Measurements from ENCODE around the gene CPNE5. TPM values are rescaled to one million over a fixed set of nuclear protein-coding genes. Genes with fewer than 3 reads are reported as not detected.

Gene CPNE5
- total and polyA plus RNA-seq, 7 experiments from 2014 or later, result 0.09 to 5.1 (median 1.3) TPM; not detected in 1

- peaks cover 0 to 18% (median 0%) of the 10 kb centered on the region in 3 experiments for H3K9me3 ChIP-seq (ENCODE audit: control insufficient read depth in 2 of 3, low read length in 3 of 3)
- ATAC-seq, result no peak
- no peak overlapping the region for H3K27ac ChIP-seq (ENCODE audit: low read depth, low read length)
- peaks cover 0 to 23% (median 5%) of the 10 kb centered on the region in 11 donors for H3K9me3 Mint-ChIP-seq
- H3K27me3 ChIP-seq (ENCODE audit: control insufficient read depth in 2 of 2, insufficient read depth in 2 of 2, low read length in 2 of 2), result no peaks in the 10 kb centered on the region
- ChIA-PET POLR2A (no interaction called here), CTCF (interaction anchor here (1.5 kb wide), 1 partner anchor 8 kb away, joined by 3 read pairs; no protein-coding TSS in a partner anchor)
- peaks cover 14 to 34% of the 10 kb centered on the region in 2 donors for H3K4me1 ChIP-seq (ENCODE audit: control insufficient read depth in 2 of 2, insufficient read depth in 2 of 2, low read length in 2 of 2)
- peaks cover 0 to 23% (median 0%) of the 10 kb centered on the region in 5 donors for H3K36me3 Mint-ChIP-seq
- intact Hi-C loops (cut with micrococcal nuclease), result no loop called here
- peaks cover 10 to 49% (median 18%) of the 10 kb centered on the region in 7 donors for H3K4me1 Mint-ChIP-seq
- no peak overlapping the region for H3K4me3 ChIP-seq (ENCODE audit: low read length)
- H3K27ac Mint-ChIP-seq, result peak overlapping the region in 2 of 9 donors; percentile 21 to 58
- DNase-seq, result no peak
- H3K4me3 Mint-ChIP-seq, result no peak overlapping the region
- no peaks in the 10 kb centered on the region for H3K27me3 Mint-ChIP-seq
- H3K36me3 ChIP-seq (ENCODE audit: control insufficient read depth in 2 of 3, insufficient read depth in 3 of 3, low read length in 3 of 3), result no peaks in the 10 kb centered on the region
Measured at GRCh38 chr6:36751091-36751490, 88.2 kb downstream of the CPNE5 start.

- no peak overlapping the region for H3K4me3 Mint-ChIP-seq
- intact Hi-C loops (cut with micrococcal nuclease), result no loop called here
- H3K27ac Mint-ChIP-seq, result no peak overlapping the region
Measured at GRCh38 chr6:36749829-36750489, 89.3 kb downstream of the CPNE5 start.

GRCh38 chr6:36746251-36746650 lies 93.0 kb downstream of the CPNE5 start:
- H3K36me3 Mint-ChIP-seq, result peaks cover 0 to 21% (median 0%) of the 10 kb centered on the region in 5 donors
- DNase-seq (no peak), ATAC-seq (no peak)
- no peaks in the 10 kb centered on the region for H3K4me1 ChIP-seq (ENCODE audit: control insufficient read depth in 2 of 2, insufficient read depth in 2 of 2, low read length in 2 of 2)
- CTCF ChIA-PET, result interaction anchor here (0.7 to 0.8 kb wide), 2 partner anchors 13 to 15 kb away, joined by 3 to 5 read pairs; no protein-coding TSS in a partner anchor
- H3K9me3 Mint-ChIP-seq, result peaks cover 0 to 23% (median 5%) of the 10 kb centered on the region in 11 donors
- peaks cover 0 to 27% (median 0%) of the 10 kb centered on the region in 7 donors for H3K4me1 Mint-ChIP-seq
- H3K27me3 Mint-ChIP-seq, result no peaks in the 10 kb centered on the region
- peaks cover 0 to 18% (median 0%) of the 10 kb centered on the region in 3 experiments for H3K9me3 ChIP-seq (ENCODE audit: control insufficient read depth in 2 of 3, low read length in 3 of 3)
- no peak overlapping the region for H3K4me3 Mint-ChIP-seq
- no peak overlapping the region for H3K4me3 ChIP-seq (ENCODE audit: low read length)
- intact Hi-C loops (cut with micrococcal nuclease), result no loop called here
- no peak overlapping the region for H3K27ac ChIP-seq (ENCODE audit: low read depth, low read length)
- no peak overlapping the region for H3K27ac Mint-ChIP-seq
- H3K27me3 ChIP-seq (ENCODE audit: control insufficient read depth in 2 of 2, insufficient read depth in 2 of 2, low read length in 2 of 2), result no peaks in the 10 kb centered on the region
- H3K36me3 ChIP-seq (ENCODE audit: control insufficient read depth in 2 of 3, insufficient read depth in 3 of 3, low read length in 3 of 3), result no peaks in the 10 kb centered on the region
- POLR2A ChIA-PET, result no interaction called here

More at GRCh38 chr6:36749829-36750489, 89.3 kb downstream of the CPNE5 start:
- DNase-seq, result no peak
- no peak overlapping the region for H3K27ac ChIP-seq (ENCODE audit: low read depth, low read length)
- H3K9me3 ChIP-seq (ENCODE audit: control insufficient read depth in 2 of 3, low read length in 3 of 3), result peaks cover 0 to 18% (median 0%) of the 10 kb centered on the region in 3 experiments
- H3K4me3 ChIP-seq (ENCODE audit: low read length), result no peak overlapping the region
- H3K27me3 ChIP-seq (ENCODE audit: control insufficient read depth in 2 of 2, insufficient read depth in 2 of 2, low read length in 2 of 2), result no peaks in the 10 kb centered on the region
- Mint-ChIP-seq H3K9me3 (peaks cover 0 to 23% (median 5%) of the 10 kb centered on the region in 11 donors), H3K36me3 (peaks cover 0 to 21% (median 0%) of the 10 kb centered on the region in 5 donors), H3K4me1 (peaks cover 0 to 38% (median 6%) of the 10 kb centered on the region in 7 donors), H3K27me3 (no peaks in the 10 kb centered on the region)
- CTCF ChIA-PET, result interaction anchor here (0.8 to 1.5 kb wide), 2 partner anchors 10 to 32 kb away, joined by 3 read pairs; no protein-coding TSS in a partner anchor
- POLR2A ChIA-PET, result interaction anchor here (1.0 kb wide), 1 partner anchor 92 kb away, joined by 3 read pairs; no protein-coding TSS in a partner anchor
- no peak for ATAC-seq
- H3K36me3 ChIP-seq (ENCODE audit: control insufficient read depth in 2 of 3, insufficient read depth in 3 of 3, low read length in 3 of 3), result no peaks in the 10 kb centered on the region
- peaks cover 3 to 23% of the 10 kb centered on the region in 2 donors for H3K4me1 ChIP-seq (ENCODE audit: control insufficient read depth in 2 of 2, insufficient read depth in 2 of 2, low read length in 2 of 2)

- CTCF ChIA-PET, result interaction anchor here (0.8 kb wide), 1 partner anchor 15 kb away, joined by 3 read pairs; no protein-coding TSS in a partner anchor
Measured at GRCh38 chr6:36745836-36746235, 93.4 kb downstream of the CPNE5 start.

GRCh38 chr6:36745283-36745682 lies 94.0 kb downstream of the CPNE5 start:
- peaks cover 0 to 15% (median 0%) of the 10 kb centered on the region in 3 experiments for H3K9me3 ChIP-seq (ENCODE audit: control insufficient read depth in 2 of 3, low read length in 3 of 3)
- POLR2A ChIA-PET, result no interaction called here
- H3K27me3 ChIP-seq (ENCODE audit: control insufficient read depth in 2 of 2, insufficient read depth in 2 of 2, low read length in 2 of 2), result no peaks in the 10 kb centered on the region
- Mint-ChIP-seq H3K27me3 (no peaks in the 10 kb centered on the region), H3K27ac (no peak overlapping the region), H3K36me3 (peaks cover 0 to 21% (median 0%) of the 10 kb centered on the region in 5 donors), H3K4me3 (no peak overlapping the region), H3K4me1 (peaks cover 0 to 28% (median 0%) of the 10 kb centered on the region in 7 donors), H3K9me3 (peaks cover 0 to 19% (median 5%) of the 10 kb centered on the region in 11 donors)
- intact Hi-C loops (cut with micrococcal nuclease), result no loop called here
- H3K4me3 ChIP-seq (ENCODE audit: low read length), result no peak overlapping the region
- H3K36me3 ChIP-seq (ENCODE audit: control insufficient read depth in 2 of 3, insufficient read depth in 3 of 3, low read length in 3 of 3), result no peaks in the 10 kb centered on the region
- ATAC-seq, result no peak
- no peaks in the 10 kb centered on the region for H3K4me1 ChIP-seq (ENCODE audit: control insufficient read depth in 2 of 2, insufficient read depth in 2 of 2, low read length in 2 of 2)
- CTCF ChIA-PET, result no interaction called here
- H3K27ac ChIP-seq (ENCODE audit: low read depth, low read length), result no peak overlapping the region
- no peak for DNase-seq

More at GRCh38 chr6:36745836-36746235, 93.4 kb downstream of the CPNE5 start:
- DNase-seq (no peak), ATAC-seq (no peak)
- intact Hi-C loops (cut with micrococcal nuclease), result no loop called here
- H3K27ac ChIP-seq (ENCODE audit: low read depth, low read length), result no peak overlapping the region
- H3K9me3 Mint-ChIP-seq, result peaks cover 0 to 23% (median 5%) of the 10 kb centered on the region in 11 donors
- H3K27me3 ChIP-seq (ENCODE audit: control insufficient read depth in 2 of 2, insufficient read depth in 2 of 2, low read length in 2 of 2), result no peaks in the 10 kb centered on the region
- H3K36me3 ChIP-seq (ENCODE audit: control insufficient read depth in 2 of 3, insufficient read depth in 3 of 3, low read length in 3 of 3), result no peaks in the 10 kb centered on the region
- no peak overlapping the region for H3K4me3 Mint-ChIP-seq
- H3K4me1 Mint-ChIP-seq, result peaks cover 0 to 26% (median 0%) of the 10 kb centered on the region in 7 donors
- H3K4me3 ChIP-seq (ENCODE audit: low read length), result no peak overlapping the region
- no peaks in the 10 kb centered on the region for H3K4me1 ChIP-seq (ENCODE audit: control insufficient read depth in 2 of 2, insufficient read depth in 2 of 2, low read length in 2 of 2)
- H3K36me3 Mint-ChIP-seq, result peaks cover 0 to 21% (median 0%) of the 10 kb centered on the region in 5 donors
- POLR2A ChIA-PET, result no interaction called here
- H3K27ac Mint-ChIP-seq, result no peak overlapping the region
- peaks cover 0 to 18% (median 0%) of the 10 kb centered on the region in 3 experiments for H3K9me3 ChIP-seq (ENCODE audit: control insufficient read depth in 2 of 3, low read length in 3 of 3)
- no peaks in the 10 kb centered on the region for H3K27me3 Mint-ChIP-seq

- Histone ChIP-seq H3K4me1 (ENCODE audit: control insufficient read depth in 2 of 2, insufficient read depth in 2 of 2, low read length in 2 of 2) (no peaks in the 10 kb centered on the region), H3K9me3 (ENCODE audit: control insufficient read depth in 2 of 3, low read length in 3 of 3) (peaks cover 0 to 9% (median 0%) of the 10 kb centered on the region in 3 experiments), H3K27me3 (ENCODE audit: control insufficient read depth in 2 of 2, insufficient read depth in 2 of 2, low read length in 2 of 2) (no peaks in the 10 kb centered on the region), H3K36me3 (ENCODE audit: control insufficient read depth in 2 of 3, insufficient read depth in 3 of 3, low read length in 3 of 3) (no peaks in the 10 kb centered on the region), H3K27ac (ENCODE audit: low read depth, low read length) (no peak overlapping the region), H3K4me3 (ENCODE audit: low read length) (no peak overlapping the region)
- DNase-seq (no peak), ATAC-seq (no peak)
- Mint-ChIP-seq H3K9me3 (peaks cover 0 to 10% (median 3%) of the 10 kb centered on the region in 11 donors), H3K4me1 (peaks cover 0 to 29% (median 0%) of the 10 kb centered on the region in 7 donors), H3K4me3 (peak overlapping the region in 1 of 10 donors; percentile 67), H3K27ac (peak overlapping the region in 1 of 9 donors; percentile 82), H3K36me3 (peaks cover 0 to 16% (median 0%) of the 10 kb centered on the region in 5 donors), H3K27me3 (no peaks in the 10 kb centered on the region)
- intact Hi-C loops (cut with micrococcal nuclease), result no loop called here
- ChIA-PET CTCF (no interaction called here), POLR2A (no interaction called here)
Measured at GRCh38 chr6:36744304-36744673, 95.0 kb downstream of the CPNE5 start.

Measured in naive thymus-derived CD4-positive, alpha-beta T cell (primary cell).